Tibial artery (tissue), 4 donors: Measurements from ENCODE around the gene ISY1.

ENCODE experiments used
- DNase-seq, 2 donors: peaks; one replicate each; pipeline ENCODE4 v3.0.0-alpha.2; 2019
- H3K27ac ChIP-seq, 2 donors: fragments of 200-600 bp; sonication (generic) in 1 of 2; 1 replicate in 1 of 2; 2 replicates in 1 of 2; pipeline ENCODE4 v1.5.1; 2018 to 2019; ENCODE audit warnings: mild to moderate bottlenecking in 1 of 2
- H3K27me3 ChIP-seq, 2 donors: fragments of 200-600 bp; sonication (generic) in 1 of 2; one replicate each; pipeline versions ENCODE4 v1.5.1 to v1.6.0; 2016 to 2019
- H3K36me3 ChIP-seq, 3 donors: fragments of 200-600 bp; sonication (generic) in 2 of 3; one replicate each; pipeline ENCODE4 v1.5.1; 2016 to 2019; ENCODE audit warnings: mild to moderate bottlenecking in 2 of 3
- H3K4me1 ChIP-seq, 4 donors: fragments of 200-600 bp; sonication (generic) in 2 of 4; 1 replicate in 3 of 4; 2 replicates in 1 of 4; pipeline ENCODE4 v1.5.1; 2016 to 2019
- H3K4me3 ChIP-seq, 2 donors: fragments of 200-600 bp; sonication (generic) in 1 of 2; 1 replicate in 1 of 2; 2 replicates in 1 of 2; pipeline ENCODE4 v1.5.1; 2018 to 2019; ENCODE audit warnings: mild to moderate bottlenecking in 2 of 2
- H3K9me3 ChIP-seq, 3 donors: fragments of 200-600 bp; sonication (generic) in 1 of 3; one replicate each; pipeline ENCODE4 v1.5.1; 2016 to 2019
- CTCF ChIP-seq, 2 experiments: fragments of 200-600 bp in 1 of 2; fragments of 450-650 bp in 1 of 2; IDR thresholded peaks; one replicate each; pipeline ENCODE4 v1.5.1; 2017 to 2019; ENCODE audit warnings: antibody characterized with exemption in 2 of 2, mild to moderate bottlenecking in 1 of 2, moderate library complexity in 1 of 2
- intact Hi-C: fragments of 100-400 bp; cut with DNase I; formaldehyde crosslinking; loops from one replicate; pipeline ENCODE4 v1.15.0; 2023; ENCODE audit warnings: low total_unique reads

The ISY1 gene

GRCh38 chr3:129123314-129124060 lies 37.4 kb downstream of the ISY1 start:
- no peak for DNase-seq
- no peaks in the 10 kb centered on the region for H3K27me3 ChIP-seq
- no peak for TF ChIP-seq CTCF (IDR thresholded peaks at IDR 0.05)
- H3K4me3 ChIP-seq, result no peak overlapping the region
- intact Hi-C loops, result loop anchor here (10.0 kb wide), 1 partner anchor 61 kb away; the partner anchor contains the start of gene CNBP
- peaks cover under 1 to 25% (median 12%) of the 10 kb centered on the region in 3 donors for H3K36me3 ChIP-seq
- peaks cover 0 to 27% (median 21%) of the 10 kb centered on the region in 4 donors for H3K4me1 ChIP-seq
- H3K9me3 ChIP-seq, result no peaks in the 10 kb centered on the region
- peak overlapping the region; percentile 15 to 98 for H3K27ac ChIP-seq

GRCh38 chr3:129122412-129123011 lies 38.4 kb downstream of the ISY1 start:
- DNase-seq, result peak in 1 of 2 donors; percentile 36
- peak overlapping the region; percentile 95 to 98 for H3K27ac ChIP-seq
- peaks cover 0 to 16% (median 15%) of the 10 kb centered on the region in 3 donors for H3K36me3 ChIP-seq
- no peaks in the 10 kb centered on the region for H3K27me3 ChIP-seq
- TF ChIP-seq CTCF (IDR thresholded peaks at IDR 0.05), result no peak
- H3K9me3 ChIP-seq, result no peaks in the 10 kb centered on the region
- intact Hi-C loops, result loop anchor here (10.0 kb wide), 1 partner anchor 62 kb away; the partner anchor contains the start of gene CNBP
- peak overlapping the region; percentile 69 to 94 for H3K4me3 ChIP-seq
- H3K4me1 ChIP-seq, result peaks cover 0 to 30% (median 24%) of the 10 kb centered on the region in 4 donors

- Histone ChIP-seq H3K27me3 (no peaks in the 10 kb centered on the region), H3K9me3 (no peaks in the 10 kb centered on the region), H3K4me3 (peak within 1 kb of the TSS; percentile 69 to 94), H3K4me1 (peaks cover 0 to 30% (median 24%) of the 10 kb centered on the region in 4 donors), H3K36me3 (peaks cover 0 to 11% (median 10%) of the 10 kb centered on the region in 3 donors), H3K27ac (peak within 1 kb of the TSS; percentile 95 to 98)
- intact Hi-C loops, result loop anchor here (10.0 kb wide), 1 partner anchor 63 kb away; the partner anchor contains the start of gene CNBP
- no peak for TF ChIP-seq CTCF (IDR thresholded peaks at IDR 0.05)
- peak; percentile 81 to 95 for DNase-seq
Measured at GRCh38 chr3:129121792-129122411, 39.0 kb downstream of the ISY1 start, which contains the start of gene RAB43. Gene RAB43, minus strand, starts transcription at chr3:129121804. Its CDS starts 315 bp downstream, at chr3:129121489.

- peak overlapping the region; percentile 69 to 94 for H3K4me3 ChIP-seq
- no peak for TF ChIP-seq CTCF (IDR thresholded peaks at IDR 0.05)
- no peaks in the 10 kb centered on the region for H3K27me3 ChIP-seq
- peaks cover 0 to 33% (median 24%) of the 10 kb centered on the region in 4 donors for H3K4me1 ChIP-seq
- H3K27ac ChIP-seq, result peak overlapping the region; percentile 95 to 98
- intact Hi-C loops, result loop anchor here (10.0 kb wide), 1 partner anchor 64 kb away; the partner anchor contains the start of gene CNBP
- peaks cover 0 to 9% (median 3%) of the 10 kb centered on the region in 3 donors for H3K36me3 ChIP-seq
- no peak for DNase-seq
- no peaks in the 10 kb centered on the region for H3K9me3 ChIP-seq
Measured at GRCh38 chr3:129121016-129121791, 39.7 kb downstream of the ISY1 start.
